K562 (cell line): ENCODE results near the gene SBF1. TPM values are rescaled to one million over a fixed set of nuclear protein-coding genes. Genes with fewer than 3 reads are reported as not detected.

Experiments used
- ATAC-seq: fragments of 200-7000 bp; cut with Tn5 transposase; 3 replicates; pipeline ENCODE4 v1.9.1; 2020; ENCODE audit warnings: moderate library complexity
- BruUV-seq: library from RNA; stranded (reverse); fragments of 400-500 nt; replicated peaks from 2 replicates; lab custom pipeline; 2021; lab: Mats Ljungman, UMichigan
- CTCF ChIA-PET: fragments of 300-600 bp; formaldehyde crosslinking; extraction: SDS; loops from one replicate; lab custom pipeline; 2021; ENCODE audit warnings: low intra/inter-chr PET ratio; lab: Yijun Ruan, JAX
- POLR2A ChIA-PET: fragments of 300-600, 350-650 bp; sonication (Branson Sonifier 250); formaldehyde crosslinking; extraction: SDS; loops from one replicate; lab custom pipeline; 2021; ENCODE audit warnings: antibody characterized with exemption, inconsistent platforms; lab: Yijun Ruan, JAX
- DNase-seq, 4 experiments: peaks; one replicate each; pipeline versions ENCODE4 v3.0.0 to v3.0.0-alpha.2; 2011 to 2018; ENCODE audit warnings: low spot score in 3 of 4, mixed read lengths in 3 of 4; ENCODE audit errors: extremely low read depth in 1 of 4
- FAIRE-seq: peaks from 2 replicates; lab custom pipeline; 2011; peaks lifted over from hg19 to GRCh38; lab: Jason Lieb, UNC
- H2AFZ ChIP-seq: 2 replicates; pipeline ENCODE4 v1.6.0; 2011; ENCODE audit warnings: low read depth, low read length, control low read depth, inconsistent platforms
- H3K27ac ChIP-seq: fragments of 200-600 bp; 3 replicates; pipeline ENCODE4 v1.8.0; 2011; ENCODE audit warnings: low read depth, mild to moderate bottlenecking, control low read depth, inconsistent platforms, low read length, moderate library complexity, mixed read lengths; ENCODE audit errors: extremely low read depth
- H3K27me3 ChIP-seq, 2 experiments: fragments of 300-600 bp in 1 of 2; 2 replicates in 1 of 2; 3 replicates in 1 of 2; pipeline versions ENCODE4 v1.6.0 to v1.8.0; 2011; ENCODE audit warnings: inconsistent platforms in 2 of 2, low read length in 2 of 2, mild to moderate bottlenecking in 1 of 2, mixed read lengths in 1 of 2, moderate library complexity in 1 of 2; ENCODE audit not compliant: control insufficient read depth in 2 of 2, insufficient read depth in 2 of 2
- H3K36me3 ChIP-seq: fragments of 300-600 bp; 3 replicates; pipeline ENCODE4 v1.8.0; 2011; ENCODE audit warnings: mild to moderate bottlenecking, low read length, inconsistent platforms; ENCODE audit not compliant: control insufficient read depth, insufficient read depth
- H3K4me1 ChIP-seq, 2 experiments: fragments of 200-600 bp in 1 of 2; replicated peaks in 1 of 2; 2 replicates in 1 of 2; 3 replicates in 1 of 2; pipeline versions ENCODE4 v1.5.1 to v1.8.0; 2011; ENCODE audit warnings: inconsistent platforms in 2 of 2, low read length in 2 of 2, mild to moderate bottlenecking in 1 of 2, mixed read lengths in 1 of 2, moderate library complexity in 1 of 2; ENCODE audit not compliant: control insufficient read depth in 2 of 2, insufficient read depth in 2 of 2
- H3K4me2 ChIP-seq: 2 replicates; pipeline ENCODE4 v1.6.1; 2011; ENCODE audit warnings: low read length, control low read depth, inconsistent platforms, mixed read lengths; ENCODE audit not compliant: insufficient read depth
- H3K4me3 ChIP-seq: fragments of 200-600 bp; sonication (generic), shearing (Covaris generic); 2 replicates; pipeline ENCODE4 v1.5.1; 2016; ENCODE audit warnings: control low read depth, inconsistent platforms
- H3K79me2 ChIP-seq: fragments of 200-600 bp; 3 replicates; pipeline ENCODE4 v1.8.0; 2011; ENCODE audit warnings: low read length, inconsistent platforms; ENCODE audit not compliant: control insufficient read depth, insufficient read depth
- H3K9ac ChIP-seq, 2 experiments: 2 replicates each; pipeline versions ENCODE4 v1.6.0 to v1.6.1; 2011; ENCODE audit warnings: low read depth in 2 of 2, low read length in 2 of 2, control low read depth in 1 of 2, inconsistent platforms in 1 of 2, mild to moderate bottlenecking in 1 of 2, mixed read lengths in 1 of 2; ENCODE audit not compliant: insufficient read depth in 1 of 2
- H3K9me1 ChIP-seq: one replicate; pipeline ENCODE4 v1.6.0; 2011; ENCODE audit warnings: inconsistent platforms, mild to moderate bottlenecking, low read length, moderate library complexity; ENCODE audit not compliant: control insufficient read depth, insufficient read depth
- H3K9me3 ChIP-seq: replicated peaks from 2 replicates; pipeline ENCODE4 v1.5.1; 2011; ENCODE audit warnings: low read depth, low read length, inconsistent platforms; ENCODE audit not compliant: control insufficient read depth, insufficient read depth
- H4K20me1 ChIP-seq: replicated peaks from 2 replicates; pipeline ENCODE4 v1.6.1; 2011; ENCODE audit warnings: low read length, inconsistent platforms, mixed read lengths; ENCODE audit not compliant: control insufficient read depth, insufficient read depth
- ATF7 ChIP-seq: fragments of 450-650 bp; IDR thresholded peaks from 2 replicates; pipeline ENCODE4 v1.7.1; 2014; ENCODE audit warnings: mild to moderate bottlenecking, moderate library complexity
- COPS2 ChIP-seq: fragments of 450-650 bp; conservative IDR thresholded peaks from 2 replicates; pipeline ENCODE4 v1.6.1; 2016; ENCODE audit warnings: mild to moderate bottlenecking, moderate library complexity
- EP400 ChIP-seq: fragments of 450-650 bp; IDR thresholded peaks from 2 replicates; pipeline ENCODE4 v1.6.1; 2017; ENCODE audit warnings: antibody characterized with exemption, mild to moderate bottlenecking, moderate library complexity
- FOXA1 ChIP-seq: fragments of 450-650 bp; IDR thresholded peaks from 2 replicates; pipeline ENCODE4 v1.6.1; 2016; ENCODE audit warnings: mild to moderate bottlenecking, borderline replicate concordance
- HMBOX1 ChIP-seq: sonication (generic); IDR thresholded peaks from 2 replicates; pipeline ENCODE4 v1.6.1; 2016
- HOXB6 ChIP-seq: fragments of 250-450 bp; sonication (Bioruptor Pico); IDR thresholded peaks from 2 replicates; pipeline ENCODE4 v1.5.1; 2022; ENCODE audit warnings: mild to moderate bottlenecking, borderline replicate concordance
- IRF2 ChIP-seq: sonication (generic); formaldehyde crosslinking; IDR thresholded peaks from 2 replicates; pipeline ENCODE4 v1.8.1; 2022; ENCODE audit warnings: mild to moderate bottlenecking, missing genetic modification reagents
- LEF1 ChIP-seq: fragments of 450-650 bp; IDR thresholded peaks from 2 replicates; pipeline ENCODE4 v1.6.1; 2016; ENCODE audit warnings: mild to moderate bottlenecking
- MBD2 ChIP-seq: sonication (generic); IDR thresholded peaks from 2 replicates; pipeline ENCODE4 v1.6.1; 2016; ENCODE audit warnings: low read depth, borderline replicate concordance
- MEIS2 ChIP-seq: fragments of 450-650 bp; IDR thresholded peaks from 2 replicates; pipeline ENCODE4 v1.6.1; 2014; ENCODE audit warnings: mild to moderate bottlenecking; ENCODE audit not compliant: partially characterized antibody
- NR2F6 ChIP-seq: fragments of 450-650 bp; formaldehyde crosslinking; IDR thresholded peaks from 2 replicates; pipeline ENCODE4 v1.4.0; 2020; ENCODE audit warnings: mild to moderate bottlenecking
- PATZ1 ChIP-seq: fragments of 250-450 bp; sonication (Bioruptor Pico); IDR thresholded peaks from 2 replicates; pipeline ENCODE4 v1.5.0; 2020; ENCODE audit warnings: mild to moderate bottlenecking, borderline replicate concordance
- YBX1 ChIP-seq: fragments of 450-650 bp; IDR thresholded peaks from 2 replicates; pipeline ENCODE4 v1.7.1; 2016; ENCODE audit warnings: mild to moderate bottlenecking
- ZNF143 ChIP-seq: sonication (generic); formaldehyde crosslinking; IDR thresholded peaks from 2 replicates; pipeline ENCODE4 v1.9.0; 2022; ENCODE audit warnings: mild to moderate bottlenecking, missing genetic modification reagents
- ZNF174 ChIP-seq: fragments of 250-450 bp; sonication (Bioruptor Pico); IDR thresholded peaks from 2 replicates; pipeline ENCODE4 v1.4.0; 2020; ENCODE audit warnings: mild to moderate bottlenecking
- ZNF282 ChIP-seq: sonication (generic); formaldehyde crosslinking; IDR thresholded peaks from 2 replicates; pipeline ENCODE4 v1.8.1; 2023; ENCODE audit warnings: missing genetic modification reagents
- WGBS: fragments of 100-300 bp; shearing (Covaris generic); methylation state at CpG from one replicate; pipeline ENCODE4 v1.1.6; 2016; ENCODE audit warnings: low coverage, mixed read lengths; ENCODE audit not compliant: insufficient coverage; ENCODE audit errors: missing lambda C conversion rate; 5-methylcytosine and 5-hydroxymethylcytosine counted together
- in situ Hi-C: fragments of 300-500 bp; cut with MboI; formaldehyde crosslinking; loops from 4 replicates; pipeline ENCODE4 v1.15.0; 2018; ENCODE audit warnings: inconsistent platforms, mixed read lengths
- intact Hi-C: fragments of 100-400 bp; cut with micrococcal nuclease; formaldehyde crosslinking; loops from 2 replicates; pipeline ENCODE4 v1.14.2; 2022
- polyA plus RNA-seq, 8 experiments: library from polyadenylated mRNA; depleted of rRNA in 4 of 8; stranded (reverse) in 5 of 8; unstranded in 3 of 8; fragments of >200 nt; fragmentation: Nextera tagmentation in 2 of 8; fragmentation: Illumina TruSeq in 1 of 8; extraction: Ambion mirVana in 2 of 8; extraction: Trizol in 1 of 8; gene quantifications; 2 replicates each; pipeline versions ENCODE4 v1.2.1 to v1.2.3, GENCODE V29; 2011 to 2014; ENCODE audit warnings: inconsistent platforms in 1 of 8, missing spikeins in 1 of 8
- total RNA-seq, 7 experiments: library from RNA; depleted of rRNA in 6 of 7; stranded (reverse); fragments of >200 nt in 6 of 7; fragmentation: Illumina TruSeq in 2 of 7; extraction: Trizol in 2 of 7; gene quantifications; 2 replicates each; pipeline versions ENCODE4 v1.2.1 to v1.2.3, GENCODE V29; 2011 to 2021; ENCODE audit warnings: low replicate concordance in 1 of 7
- TF ChIP-seq, protein P1 (sequence below): IDR thresholded peaks from 3 replicates; pipeline ENCODE4 v1.6.1; 2011; ENCODE audit warnings: borderline replicate concordance, mild to moderate bottlenecking, moderate library complexity; ENCODE audit not compliant: insufficient read length; ENCODE audit errors: extremely low read depth

SBF1 gene
- total and polyA plus RNA-seq, 9 of the 15 experiments (the other 6 are each of a cell fraction or from before 2014, with no cell fraction given), result 0.44 to 50.4 (median 11.4) TPM

DNA sequence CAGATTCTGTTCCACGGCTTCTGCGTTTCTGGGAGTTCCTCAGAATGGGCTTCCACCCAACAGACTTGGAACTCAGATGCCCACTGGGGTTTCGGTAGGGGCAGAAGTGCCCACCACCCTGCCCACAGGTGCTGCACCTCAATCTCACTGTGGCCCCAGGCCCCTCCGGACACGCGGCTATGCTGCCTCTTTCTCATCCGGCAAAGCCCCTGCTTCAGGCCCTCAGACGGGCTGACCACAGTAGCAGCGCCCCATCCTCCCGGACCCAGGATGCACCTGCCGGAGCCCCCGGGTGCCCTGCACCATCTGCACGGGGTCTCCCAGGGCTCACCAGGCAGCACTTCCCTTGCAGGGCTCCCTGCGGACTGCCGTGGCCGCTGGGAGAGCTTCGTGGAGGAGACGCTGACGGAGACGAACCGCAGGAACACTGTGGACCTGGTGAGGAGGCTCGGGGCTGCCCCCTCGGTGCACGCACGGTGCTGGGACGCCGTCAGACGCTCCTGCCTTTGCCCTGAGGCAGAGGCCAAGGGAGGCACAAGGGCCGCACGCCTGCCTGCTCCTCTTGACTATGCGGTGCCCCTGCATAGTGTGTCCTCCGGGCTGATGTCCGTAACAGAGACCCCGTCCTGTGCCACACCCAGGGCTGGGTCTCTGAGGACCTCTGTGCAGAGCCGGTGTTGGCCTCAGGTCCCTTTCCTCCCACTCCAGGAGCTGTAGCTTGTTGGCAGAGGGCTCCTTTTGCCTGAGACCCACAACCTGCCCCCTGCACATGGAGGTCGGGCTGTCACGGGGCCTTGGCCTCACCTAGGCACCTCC is 38.6 kb downstream of the SBF1 start:
- no peaks in the 10 kb centered on the region for H3K9me1 ChIP-seq
- FAIRE-seq (no peak), DNase-seq (no peak), ATAC-seq (no peak)
- H4K20me1 ChIP-seq, result no peaks in the 10 kb centered on the region
- in situ Hi-C loops, result no loop called here
- no peaks in the 10 kb centered on the region for H3K9me3 ChIP-seq
- no peak overlapping the region for H3K4me2 ChIP-seq
- no peaks in the 10 kb centered on the region for H3K79me2 ChIP-seq
- no peak overlapping the region for H3K4me3 ChIP-seq
- peaks cover 0 to 5% of the 10 kb centered on the region in 2 experiments; a peak in 1 of 5 replicates for H3K4me1 ChIP-seq
- ChIA-PET CTCF (no interaction called here), POLR2A (interaction anchor here (0.9 to 1.2 kb wide), 2 partner anchors 10 to 15 kb away, joined by 5 read pairs; no protein-coding TSS in a partner anchor)
- WGBS, result 96% methylated on average over 15 of the region's 37 CpGs
- peaks cover 62% of the 10 kb centered on the region; the same call in 2 of the 3 replicates for H3K36me3 ChIP-seq
- no TSS peak for BruUV-seq
- H3K27ac ChIP-seq, result no peak overlapping the region
- H3K9ac ChIP-seq, result no peak overlapping the region
- intact Hi-C loops, result no loop called here
- no peaks in the 10 kb centered on the region for H3K27me3 ChIP-seq
- no peak overlapping the region for H2AFZ ChIP-seq
- TF ChIP-seq LEF1, result no peak
- TF ChIP-seq FOXA1, result no peak
- TF ChIP-seq NR2F6, result no peak
- TF ChIP-seq COPS2, result no peak
- TF ChIP-seq, protein P1, sequence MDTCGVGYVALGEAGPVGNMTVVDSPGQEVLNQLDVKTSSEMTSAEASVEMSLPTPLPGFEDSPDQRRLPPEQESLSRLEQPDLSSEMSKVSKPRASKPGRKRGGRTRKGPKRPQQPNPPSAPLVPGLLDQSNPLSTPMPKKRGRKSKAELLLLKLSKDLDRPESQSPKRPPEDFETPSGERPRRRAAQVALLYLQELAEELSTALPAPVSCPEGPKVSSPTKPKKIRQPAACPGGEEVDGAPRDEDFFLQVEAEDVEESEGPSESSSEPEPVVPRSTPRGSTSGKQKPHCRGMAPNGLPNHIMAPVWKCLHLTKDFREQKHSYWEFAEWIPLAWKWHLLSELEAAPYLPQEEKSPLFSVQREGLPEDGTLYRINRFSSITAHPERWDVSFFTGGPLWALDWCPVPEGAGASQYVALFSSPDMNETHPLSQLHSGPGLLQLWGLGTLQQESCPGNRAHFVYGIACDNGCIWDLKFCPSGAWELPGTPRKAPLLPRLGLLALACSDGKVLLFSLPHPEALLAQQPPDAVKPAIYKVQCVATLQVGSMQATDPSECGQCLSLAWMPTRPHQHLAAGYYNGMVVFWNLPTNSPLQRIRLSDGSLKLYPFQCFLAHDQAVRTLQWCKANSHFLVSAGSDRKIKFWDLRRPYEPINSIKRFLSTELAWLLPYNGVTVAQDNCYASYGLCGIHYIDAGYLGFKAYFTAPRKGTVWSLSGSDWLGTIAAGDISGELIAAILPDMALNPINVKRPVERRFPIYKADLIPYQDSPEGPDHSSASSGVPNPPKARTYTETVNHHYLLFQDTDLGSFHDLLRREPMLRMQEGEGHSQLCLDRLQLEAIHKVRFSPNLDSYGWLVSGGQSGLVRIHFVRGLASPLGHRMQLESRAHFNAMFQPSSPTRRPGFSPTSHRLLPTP, result no peak
- no peak for TF ChIP-seq ATF7
- TF ChIP-seq MEIS2, result no peak
- TF ChIP-seq IRF2 (CRISPR knock-in tag), result no peak
- no peak for TF ChIP-seq YBX1
- TF ChIP-seq EP400, result no peak
- no peak for TF ChIP-seq ZNF174
- TF ChIP-seq HOXB6 (CRISPR knock-in tag), result no peak
- no peak for TF ChIP-seq PATZ1 (CRISPR knock-in tag)
- TF ChIP-seq MBD2, result no peak
- no peak for TF ChIP-seq ZNF143 (CRISPR knock-in tag)
- TF ChIP-seq HMBOX1, result no peak
- TF ChIP-seq ZNF282 (CRISPR knock-in tag), result no peak
